Activated CD4-positive, alpha-beta T cell treated with anti-CD3 and anti-CD28 coated beads, Interleukin-10, Interleukin-2, amounts not matched to agents 100 ng/mL and 50 ng/mL, durations not matched to agents 16 hours and 8 hours (primary cell): ENCODE results near the gene PFKP.

Source experiments
- DNase-seq: peaks from one replicate; pipeline ENCODE4 v3.0.0-alpha.2; 2020

PFKP gene

DNA sequence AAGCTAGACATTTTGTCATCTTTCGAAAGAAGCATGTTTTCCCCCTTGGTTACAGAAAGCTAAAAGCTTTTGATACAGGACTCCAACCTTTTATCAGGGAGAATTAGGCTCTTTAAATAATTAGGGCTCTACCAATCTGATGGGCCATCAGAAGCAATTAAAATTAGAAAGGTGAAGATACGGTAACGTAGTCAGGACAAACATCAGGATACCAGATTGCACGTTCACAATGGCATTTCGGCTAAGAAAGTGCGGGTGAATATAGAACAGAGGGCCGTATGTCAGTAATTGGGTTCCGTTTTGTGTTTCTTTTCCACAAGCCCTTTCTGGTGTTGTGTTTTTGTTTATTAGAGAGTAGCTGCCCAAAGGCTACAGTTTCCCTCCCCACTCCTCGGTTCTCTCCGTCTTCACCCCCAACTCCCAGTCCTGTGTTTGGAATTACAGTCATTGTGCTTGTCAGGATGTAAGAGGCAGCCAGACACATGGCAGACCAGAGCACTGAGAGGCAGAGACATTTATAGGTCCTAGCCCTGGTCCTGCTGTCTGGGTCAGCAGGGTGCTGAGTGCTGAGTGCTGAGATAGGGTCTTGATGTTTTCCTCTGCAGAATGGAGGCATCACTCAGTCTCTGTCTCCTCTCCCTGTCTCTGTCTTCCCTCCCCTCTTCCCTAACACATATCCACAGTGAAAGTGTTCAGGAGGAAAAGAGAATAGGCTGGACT lies 5.5 kb downstream of the PFKP start:
- no peak for DNase-seq

DNA sequence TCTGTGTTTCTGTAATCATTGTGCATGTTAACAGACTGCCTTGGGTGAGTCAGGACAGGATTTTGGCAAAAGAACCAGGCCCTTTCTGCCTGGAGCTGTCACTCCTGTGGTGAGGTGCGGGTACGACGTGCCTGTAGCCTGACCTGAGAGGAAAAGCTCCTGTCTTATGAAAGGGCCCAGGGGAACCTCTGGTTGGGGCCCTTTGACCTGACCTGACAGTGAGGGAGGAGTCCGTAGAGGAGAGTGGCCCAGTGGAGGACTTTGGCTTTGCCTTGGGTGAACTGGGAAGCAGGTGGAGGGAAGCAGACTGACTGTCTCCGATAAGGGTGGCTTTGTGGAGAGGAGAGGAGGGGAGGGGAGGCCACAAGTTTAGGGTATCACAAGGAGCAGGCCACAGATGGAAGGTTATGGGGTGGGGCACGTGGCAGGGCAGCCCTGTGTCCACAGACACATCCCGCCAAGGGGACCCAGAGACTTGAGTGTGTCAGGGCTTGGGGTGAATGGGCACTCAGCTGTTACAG lies 6.9 kb downstream of the PFKP start:
- DNase-seq = no peak

DNA sequence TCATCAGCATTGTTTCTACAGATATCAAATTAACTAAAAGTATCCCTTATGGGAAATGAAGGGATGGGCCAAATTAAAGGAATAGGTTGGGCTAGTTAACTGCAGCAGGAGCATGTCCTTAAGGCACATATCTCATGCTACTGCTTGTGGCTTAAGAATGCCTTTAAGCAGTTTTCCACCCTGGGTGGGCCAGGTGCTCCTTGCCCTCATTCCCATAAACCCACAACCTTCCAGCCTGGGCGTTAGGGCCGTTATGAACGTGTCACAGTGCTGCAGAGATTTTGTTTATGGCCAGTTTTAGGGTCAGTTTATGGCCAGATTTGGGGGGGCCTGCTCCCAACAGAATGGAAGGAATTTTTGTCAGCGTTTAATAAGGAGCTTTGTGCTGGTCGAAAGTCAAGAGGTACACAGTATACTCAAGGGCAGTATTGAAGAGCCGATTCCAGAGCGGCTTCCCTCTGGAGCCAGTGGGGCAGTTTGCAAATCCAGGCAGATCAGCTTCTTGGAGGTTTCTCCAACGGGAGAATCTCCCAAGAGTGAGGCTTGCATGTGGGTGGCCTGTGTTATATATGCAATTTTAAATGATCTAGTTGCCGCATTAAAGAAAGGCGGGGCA lies 7.7 kb downstream of the PFKP start:
- DNase-seq = no peak

DNA sequence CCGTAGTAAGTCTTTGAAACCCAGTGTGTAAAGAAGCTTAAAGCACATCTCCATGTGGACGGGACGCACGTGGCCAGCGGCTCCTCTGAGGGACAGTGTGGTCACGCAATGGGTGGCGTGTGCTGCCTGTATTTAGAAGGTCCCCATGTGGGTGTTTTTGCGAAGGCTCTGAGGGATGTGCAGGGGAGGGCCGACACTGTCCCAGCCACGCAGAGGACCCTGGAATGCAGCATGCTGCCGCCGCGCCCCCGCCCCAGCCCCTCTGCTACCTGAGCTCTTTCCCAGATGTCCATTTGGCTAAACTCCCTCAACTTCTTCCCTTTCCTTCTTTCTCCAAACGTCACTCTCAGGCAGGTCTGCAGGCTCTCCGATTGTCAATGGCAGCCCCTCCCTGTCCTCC lies 8.8 kb downstream of the PFKP start:
- DNase-seq = no peak

DNA sequence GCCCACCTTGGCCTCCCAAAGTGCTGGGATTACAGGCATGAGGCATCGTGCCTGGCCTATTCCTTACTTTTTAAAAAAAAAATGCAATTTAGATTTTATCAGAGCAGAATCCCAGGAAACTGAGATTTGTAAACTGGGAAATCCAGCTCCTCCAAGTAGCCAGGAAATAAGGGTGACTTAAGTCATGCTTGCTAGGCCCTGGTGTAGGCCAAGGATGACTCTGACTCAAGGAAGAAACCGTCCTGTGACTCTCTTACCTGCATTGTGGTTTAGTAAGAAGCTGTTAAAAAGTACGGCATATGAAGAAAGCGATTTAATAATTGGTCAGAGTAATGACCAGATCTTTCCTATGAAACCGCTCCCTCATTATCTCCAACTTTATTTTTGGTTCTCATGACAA lies 10.2 kb downstream of the PFKP start:
- no peak for DNase-seq

DNA sequence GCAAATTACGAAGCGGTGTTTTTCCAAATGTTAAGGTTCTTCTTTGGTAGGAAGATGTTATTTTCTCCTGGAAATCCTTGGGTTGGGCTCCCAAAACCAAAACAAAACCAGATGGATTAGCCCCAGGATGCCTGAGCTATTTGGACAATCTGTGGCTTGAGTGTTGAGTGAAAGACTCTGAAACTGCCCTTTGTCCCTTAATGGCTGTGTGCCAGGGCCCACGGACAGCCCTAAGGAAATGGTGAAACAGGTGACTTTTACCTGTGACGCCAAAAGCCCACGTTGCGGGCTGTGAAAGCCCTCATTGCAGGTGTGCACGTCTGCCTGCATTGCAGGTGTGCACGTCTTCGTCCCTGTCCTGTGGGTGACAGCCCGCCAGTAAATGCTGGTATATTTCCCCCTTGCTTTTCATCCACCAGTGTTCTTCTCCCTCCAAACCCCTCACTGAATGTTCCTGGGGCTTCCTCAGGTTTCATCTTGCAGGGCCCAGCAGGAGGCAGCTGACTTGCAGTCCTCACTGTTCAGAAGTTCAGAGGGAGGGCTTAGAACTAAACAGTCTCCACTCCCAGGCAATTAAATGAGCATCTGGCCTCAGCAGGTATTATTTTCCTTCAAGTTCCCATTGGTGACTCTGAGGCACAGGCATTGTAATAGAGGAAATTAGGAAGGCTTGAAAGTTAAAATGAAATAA lies 10.7 kb downstream of the PFKP start:
- DNase-seq = no peak

DNA sequence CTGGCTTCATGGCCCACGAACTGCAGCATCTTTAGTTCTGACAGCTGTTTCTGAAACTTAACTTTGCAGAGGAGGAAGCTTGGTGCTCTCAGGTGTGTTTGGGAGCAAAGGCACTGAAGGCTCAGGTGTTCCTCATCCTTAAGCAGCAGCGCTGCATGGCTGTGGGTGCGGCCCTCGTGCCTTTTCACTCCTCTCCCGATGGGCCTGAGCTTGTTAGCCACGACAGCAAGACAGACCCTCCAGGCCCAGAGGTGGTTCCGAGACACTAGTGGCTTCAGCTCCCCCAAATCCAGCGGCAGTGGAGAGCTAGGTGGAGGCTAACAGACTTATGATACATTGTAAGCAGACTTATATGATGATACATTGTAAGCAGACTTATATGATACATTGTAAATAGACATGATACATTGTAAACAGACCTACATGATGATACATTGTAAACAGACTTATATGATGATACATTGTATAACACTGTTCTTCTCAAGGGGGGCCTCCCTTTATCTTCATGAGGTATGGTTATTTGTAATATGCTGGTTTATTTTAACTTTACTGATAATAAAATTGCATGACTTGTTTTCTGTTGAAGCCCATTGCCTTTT lies 14.1 kb downstream of the PFKP start:
- DNase-seq = no peak

DNA sequence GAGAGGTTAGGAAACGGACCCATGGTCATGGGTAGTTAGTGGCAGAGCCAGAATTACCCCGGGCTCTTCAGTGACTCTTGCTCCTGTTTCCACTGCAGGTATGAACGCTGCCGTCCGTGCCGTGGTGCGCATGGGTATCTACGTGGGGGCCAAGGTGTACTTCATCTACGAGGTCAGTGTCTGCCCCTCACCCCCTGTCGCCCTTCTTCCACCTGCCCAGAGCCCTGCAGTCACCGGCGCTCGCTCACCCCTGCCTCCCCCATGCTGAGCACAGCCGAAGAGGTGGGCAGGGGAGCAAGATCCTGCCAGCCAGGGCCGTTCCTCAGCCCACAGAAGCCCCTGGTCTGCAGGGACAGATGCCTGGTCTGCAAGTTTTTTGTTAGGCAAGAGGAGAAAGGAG lies 14.9 kb downstream of the PFKP start:
- DNase-seq = no peak

DNA sequence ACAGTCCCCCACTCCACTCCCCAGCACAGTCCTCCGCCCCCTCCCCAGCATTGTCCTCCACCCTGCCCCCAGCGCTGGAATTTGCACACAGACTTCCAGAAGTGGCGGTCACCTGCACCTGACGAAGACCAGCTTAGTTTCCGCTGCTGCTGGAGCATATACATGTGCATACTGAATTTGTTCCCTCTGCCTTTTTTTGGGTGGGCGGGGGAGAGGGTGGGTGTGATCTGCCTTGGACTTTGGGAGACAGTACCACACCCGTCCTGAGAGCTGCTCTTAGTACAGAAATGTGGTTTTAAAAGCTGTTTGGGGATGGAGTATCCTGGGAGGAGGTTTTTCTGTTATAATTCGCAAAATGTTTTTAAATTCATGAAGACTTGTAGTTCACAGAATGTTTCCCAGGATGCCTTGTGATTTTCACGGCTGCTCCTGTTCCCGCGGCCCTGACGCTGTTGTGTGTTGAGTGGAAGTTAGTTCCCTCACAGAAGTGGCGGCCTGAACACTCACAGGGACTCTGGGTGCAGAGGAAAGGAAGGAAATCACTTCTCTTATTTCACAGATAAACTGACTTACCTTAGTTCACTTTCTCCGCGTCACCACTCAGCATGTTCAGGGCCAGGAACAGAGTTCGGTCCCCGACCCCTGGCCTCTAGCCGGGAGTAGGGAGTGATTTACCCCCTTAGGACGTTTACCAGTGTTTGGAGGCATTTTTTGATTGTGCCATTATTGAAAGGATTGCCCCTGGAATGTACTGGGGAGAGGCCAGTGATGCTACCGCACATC lies 18.6 kb downstream of the PFKP start:
- DNase-seq = no peak

DNA sequence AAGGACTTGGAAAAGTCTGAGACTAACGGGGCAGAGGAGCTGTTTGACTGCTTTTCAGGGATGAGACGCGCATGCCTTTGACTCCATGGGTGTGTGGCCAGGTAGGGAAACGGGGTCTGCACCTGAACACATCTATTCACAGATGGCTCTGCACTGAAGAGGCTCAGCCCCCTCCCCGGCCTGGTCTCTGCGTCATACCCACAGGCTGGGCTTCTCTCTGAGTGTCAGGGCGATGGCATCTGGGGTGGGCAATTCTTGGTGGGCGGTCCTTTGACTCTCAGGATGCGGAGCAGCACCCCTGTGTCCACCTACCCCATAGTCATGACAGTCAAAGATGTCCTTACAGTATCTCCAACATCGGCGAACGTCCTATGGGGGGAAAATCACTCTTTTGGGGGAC lies 23.0 kb downstream of the PFKP start:
- no peak for DNase-seq

DNA sequence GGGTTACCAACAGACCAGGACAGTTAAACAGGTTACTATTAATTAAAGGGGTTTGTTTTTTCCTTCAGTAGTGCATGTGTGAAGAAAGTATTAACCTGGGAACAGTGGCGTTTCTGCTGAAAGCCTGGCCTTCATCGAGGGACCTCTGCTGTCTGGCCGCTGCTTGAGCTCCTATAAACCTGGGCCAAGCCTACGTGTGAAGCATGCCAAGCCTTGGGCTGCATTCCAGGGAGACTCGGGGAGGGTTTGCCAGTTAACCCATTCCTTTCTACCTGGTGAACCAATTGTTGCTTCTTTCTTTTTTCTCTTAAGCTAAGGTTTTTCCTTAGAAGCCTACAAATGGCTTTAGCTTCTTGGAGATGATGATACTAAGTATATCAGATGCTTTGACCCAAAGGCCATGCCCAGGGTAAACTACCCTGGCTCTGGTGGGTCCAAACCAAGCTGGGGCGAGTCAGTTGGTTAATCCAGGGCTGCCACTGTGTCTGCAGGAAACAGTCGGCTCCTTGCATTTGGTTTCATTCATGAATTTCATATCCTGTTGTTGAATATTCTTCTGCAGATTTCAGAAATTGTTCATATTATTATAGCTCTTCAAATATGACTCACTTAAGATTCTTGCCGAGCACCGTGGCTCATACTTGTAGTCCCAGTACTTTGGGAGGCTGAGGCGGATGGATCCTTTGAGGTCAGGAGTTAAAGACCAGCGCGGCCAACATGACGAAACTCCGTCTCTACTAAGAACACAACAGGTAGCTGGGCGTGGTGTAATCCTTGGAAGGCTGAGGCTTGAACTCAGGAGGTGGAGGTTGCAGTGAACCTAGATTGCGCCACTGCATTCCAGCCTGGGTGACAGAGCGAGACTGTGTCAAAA lies 23.8 kb downstream of the PFKP start:
- peak; percentile 92 for DNase-seq

DNA sequence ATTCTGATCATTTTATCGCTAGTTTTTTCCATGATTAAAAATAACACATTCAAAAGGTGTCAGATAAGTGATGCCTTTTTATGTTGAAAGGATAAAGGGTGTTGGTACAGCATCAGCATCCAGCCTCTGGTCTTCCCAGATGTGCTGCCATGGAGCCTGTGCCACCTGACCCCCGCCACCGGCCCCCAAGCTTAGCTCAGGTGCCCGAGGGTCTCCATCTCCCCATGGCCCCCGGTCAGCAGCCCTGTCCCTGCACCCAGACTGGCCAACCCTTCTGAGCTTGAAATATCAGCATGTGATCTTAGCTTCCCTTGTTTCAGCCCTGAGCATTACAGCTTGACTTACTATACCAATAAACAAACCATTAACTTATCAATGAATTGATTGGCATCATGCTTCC lies 24.6 kb downstream of the PFKP start:
- no peak for DNase-seq

DNA sequence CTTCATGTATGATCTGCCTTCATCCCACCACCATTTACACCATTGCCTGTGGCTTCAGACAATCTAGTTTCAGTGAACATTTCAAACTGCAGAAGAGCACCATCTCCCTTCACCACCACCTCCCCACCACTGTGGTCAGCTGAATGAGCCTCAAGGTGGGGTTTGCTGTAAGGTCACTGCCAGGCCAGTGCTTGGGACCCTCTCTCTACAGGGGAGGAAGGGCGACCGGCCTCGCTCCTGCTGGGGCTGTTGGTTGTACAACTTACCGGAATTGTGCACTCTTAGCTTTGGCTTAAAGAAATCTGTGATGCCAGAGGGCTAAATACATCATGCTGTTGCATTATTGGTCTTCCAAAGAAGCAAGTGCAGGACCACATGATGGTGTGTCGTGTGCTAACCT lies 26.6 kb downstream of the PFKP start:
- DNase-seq = no peak

DNA sequence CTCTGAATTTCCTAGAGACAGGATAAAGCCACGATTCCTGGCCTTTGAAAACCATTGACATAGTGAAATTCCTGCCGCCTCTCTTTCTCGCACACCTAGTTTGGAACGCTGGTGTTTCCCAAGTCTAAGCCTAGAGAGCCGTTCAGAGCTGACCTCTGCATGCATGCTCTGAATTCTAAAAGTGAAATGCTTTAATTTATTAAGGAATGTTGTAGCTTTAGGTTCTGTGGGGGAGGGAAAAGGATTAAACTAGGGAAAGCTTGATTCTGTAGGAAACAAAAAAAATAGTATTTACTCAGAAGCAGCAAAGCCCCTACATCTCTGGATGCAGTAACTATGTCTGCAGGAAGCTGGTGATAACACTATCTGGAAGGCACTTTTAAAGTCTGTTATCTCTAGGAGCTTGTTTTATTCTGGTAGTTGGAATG lies 27.3 kb downstream of the PFKP start:
- DNase-seq = no peak

DNA sequence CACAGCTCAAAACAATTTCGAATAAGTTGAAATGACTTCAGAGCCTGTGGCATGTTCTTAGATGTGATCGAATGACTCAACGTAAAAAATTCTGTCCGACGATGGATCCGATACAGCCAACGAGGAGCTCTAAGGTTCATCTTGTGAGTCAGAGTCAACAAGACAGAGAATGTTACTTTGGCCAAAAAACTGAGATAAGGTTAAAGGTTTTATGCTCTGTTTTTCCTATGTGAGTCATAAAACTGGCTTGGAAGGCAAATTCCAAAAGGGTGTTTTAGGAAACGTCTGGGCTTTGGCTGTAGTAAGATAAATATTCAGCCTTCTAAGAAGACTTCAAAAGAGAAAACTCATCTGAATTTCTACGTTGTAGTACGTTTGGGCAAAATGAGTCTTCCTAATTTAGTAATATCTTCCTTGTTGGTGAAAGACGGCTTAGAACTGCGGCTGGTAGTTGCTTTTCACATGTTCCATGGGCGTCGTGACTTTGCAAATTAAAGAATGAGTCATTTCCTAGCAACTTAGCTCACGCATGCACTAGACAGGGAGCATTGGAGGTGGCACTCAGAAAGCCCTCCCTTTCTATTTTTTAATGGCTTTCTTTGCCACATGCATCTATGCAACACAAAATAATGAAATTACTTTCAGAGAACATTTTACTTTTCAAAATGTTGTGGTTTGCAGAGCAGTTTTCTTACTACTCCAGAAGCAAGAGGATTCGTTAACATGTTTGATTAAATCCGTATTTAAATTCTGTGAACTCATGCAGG lies 28.2 kb downstream of the PFKP start:
- DNase-seq = peak; percentile 93

DNA sequence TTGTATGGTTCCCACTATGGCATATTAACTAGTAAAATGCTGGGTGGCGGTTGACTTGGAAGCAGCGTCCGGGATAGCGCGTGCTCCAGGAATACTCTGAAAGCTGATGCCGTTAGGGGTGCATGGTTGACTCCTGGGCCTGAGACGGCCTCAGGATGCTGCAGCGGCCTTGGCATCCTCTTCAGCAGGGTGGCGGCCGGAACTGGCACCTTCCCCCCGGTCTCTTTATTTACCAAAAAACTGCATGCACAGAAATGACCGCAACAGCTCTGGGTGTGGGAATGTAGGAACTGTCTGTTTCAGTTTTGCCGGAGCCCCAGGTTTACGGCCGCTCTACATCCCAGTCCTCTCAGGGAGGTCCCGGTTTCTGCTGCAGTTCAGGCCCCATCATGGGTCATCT lies 28.8 kb downstream of the PFKP start:
- peak; percentile 36 for DNase-seq

DNA sequence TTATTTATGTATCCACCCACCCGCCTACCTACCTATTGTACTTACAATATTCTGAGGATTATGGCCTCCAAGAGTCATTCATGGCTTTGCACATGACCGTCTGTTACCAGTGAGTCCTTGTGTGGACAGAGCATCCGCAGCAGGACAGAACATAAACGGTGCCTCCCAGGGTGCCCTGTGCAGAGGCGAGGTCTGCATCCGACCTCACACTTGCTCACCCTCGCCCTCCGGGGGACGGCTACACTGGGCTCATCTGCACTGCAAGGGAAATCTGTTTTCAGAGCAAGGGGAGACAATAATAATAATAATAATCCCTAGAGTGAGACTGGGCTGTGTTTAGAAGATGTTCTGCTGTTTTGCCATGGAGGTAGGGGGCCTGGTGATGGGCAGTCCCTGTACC lies 29.8 kb downstream of the PFKP start:
- no peak for DNase-seq

DNA sequence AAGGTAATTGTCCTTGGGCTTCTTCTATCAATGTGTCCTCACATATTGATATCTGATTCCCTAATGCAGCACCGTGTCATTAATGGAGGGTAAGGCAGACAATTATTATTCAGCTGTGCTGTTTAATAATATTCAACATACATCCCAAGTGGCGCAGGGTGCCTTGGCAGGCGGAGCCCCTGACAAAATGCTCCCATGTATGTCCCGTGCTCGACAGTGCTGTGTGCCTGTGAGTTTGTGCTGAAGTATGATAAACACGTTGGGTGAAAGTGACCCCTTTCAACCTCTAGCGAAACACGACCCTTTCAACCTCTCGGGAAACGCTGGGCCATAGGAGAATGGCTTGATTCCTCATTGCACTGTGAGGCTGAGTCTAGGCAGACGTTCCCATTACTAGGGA lies 31.3 kb downstream of the PFKP start:
- DNase-seq = no peak

DNA sequence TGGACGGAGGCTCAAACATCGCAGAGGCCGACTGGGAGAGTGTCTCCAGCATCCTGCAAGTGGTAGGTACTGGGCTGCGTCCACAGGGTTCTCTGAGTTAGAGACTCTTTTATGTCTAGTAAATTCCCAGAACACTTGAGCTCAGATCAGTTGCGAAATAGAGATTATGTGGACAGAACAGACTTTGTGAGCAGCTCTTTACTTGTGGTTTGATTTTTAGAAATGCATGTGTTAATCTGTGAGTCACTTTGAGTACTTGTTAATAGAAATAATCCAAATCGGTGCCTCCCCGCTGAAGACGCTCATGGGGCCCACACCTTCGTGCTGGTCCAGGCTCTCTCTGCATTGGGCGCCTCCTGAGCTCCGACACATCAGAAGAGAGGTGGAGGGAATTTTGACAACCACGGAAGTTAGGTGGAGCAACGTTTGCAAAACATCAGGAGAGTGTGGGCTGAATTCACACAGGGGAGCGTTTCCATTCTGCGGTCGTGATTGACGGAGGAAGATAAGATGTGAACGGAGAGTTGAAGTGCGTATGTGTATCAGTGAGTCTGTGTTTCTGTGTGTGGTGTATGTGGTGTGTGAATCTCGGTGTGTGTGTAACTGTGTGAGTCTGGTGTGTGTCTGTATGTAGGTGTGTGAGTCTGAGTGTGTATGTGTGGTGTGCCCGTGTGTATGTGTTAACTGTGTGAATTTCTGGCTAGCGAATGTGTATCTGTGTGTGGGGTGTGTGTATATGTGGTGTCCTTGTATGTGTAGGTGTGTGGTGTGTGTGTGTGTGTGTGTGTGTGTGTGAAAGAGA lies 32.1 kb downstream of the PFKP start:
- no peak for DNase-seq

DNA sequence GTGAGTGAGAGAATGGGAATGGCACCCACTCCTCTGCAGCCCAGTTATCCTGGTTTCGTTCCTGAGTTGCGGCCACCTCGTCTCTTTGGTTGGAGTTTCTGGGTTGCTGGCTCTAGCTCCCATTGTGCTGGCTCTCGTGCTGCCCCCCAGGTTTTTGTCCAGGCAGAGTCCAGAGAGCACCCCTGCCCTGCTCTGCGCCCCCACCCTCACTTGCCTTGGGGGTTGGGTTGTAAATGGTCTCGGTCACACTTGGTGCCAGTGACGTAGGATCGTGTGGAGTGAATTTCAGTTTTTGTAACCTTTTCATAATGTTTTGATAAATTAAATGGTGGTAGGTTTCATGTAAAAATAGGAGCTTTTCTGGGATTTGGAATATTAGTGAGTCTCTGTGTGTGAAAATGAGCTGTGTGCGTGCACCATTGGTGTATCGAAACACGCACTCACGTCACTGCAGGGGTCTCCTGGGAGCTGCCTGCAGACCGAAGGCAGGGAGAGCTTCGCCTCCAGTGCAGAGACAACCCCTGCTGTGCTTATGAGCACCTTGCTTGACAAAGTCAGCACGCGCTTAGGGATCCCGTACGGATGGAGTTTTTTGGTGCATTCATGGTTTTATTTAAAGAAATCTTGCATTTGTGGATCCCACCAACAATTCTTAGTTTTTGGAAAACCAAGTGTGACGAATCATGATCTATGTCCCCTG lies 32.9 kb downstream of the PFKP start:
- no peak for DNase-seq
